Activated CD4-positive, alpha-beta T cell treated with anti-CD3 and anti-CD28 coated beads, Interleukin-2, amount 10 ng/mL, durations not matched to agents 24 days and 14 days (primary cell): ENCODE data around the gene PRDM16. TPM values are rescaled to one million over a fixed set of nuclear protein-coding genes. Genes with fewer than 3 reads are reported as not detected.

Experiments used
- DNase-seq: peaks from one replicate; pipeline ENCODE4 v3.0.0; 2022
- H3K27ac Mint-ChIP-seq: one replicate; pipeline ENCODE4 v1.8.0; 2022; ENCODE audit warnings: mild to moderate bottlenecking, mixed read lengths
- H3K27me3 Mint-ChIP-seq: one replicate; pipeline ENCODE4 v1.8.0; 2022; ENCODE audit warnings: mixed read lengths
- H3K36me3 Mint-ChIP-seq: one replicate; pipeline ENCODE4 v1.8.0; 2022; ENCODE audit warnings: low read depth, mild to moderate bottlenecking, mixed read lengths
- H3K4me1 Mint-ChIP-seq: one replicate; pipeline ENCODE4 v1.8.0; 2021; ENCODE audit warnings: mixed read lengths
- H3K4me3 Mint-ChIP-seq: one replicate; pipeline ENCODE4 v1.8.0; 2022; ENCODE audit warnings: mild to moderate bottlenecking, moderate library complexity, mixed read lengths
- H3K9me3 Mint-ChIP-seq: one replicate; pipeline ENCODE4 v1.8.0; 2021; ENCODE audit warnings: mixed read lengths
- intact Hi-C: fragments of 100-400 bp; cut with micrococcal nuclease; formaldehyde crosslinking; loops from one replicate; pipeline ENCODE4 v1.15.1; 2023
- total RNA-seq: library from RNA; stranded (reverse); gene quantifications from 2 replicates; pipeline ENCODE4 v1.2.3, GENCODE V29; 2022

The PRDM16 gene
- total RNA-seq, 1 donor from 2014 or later, result not detected

DNA sequence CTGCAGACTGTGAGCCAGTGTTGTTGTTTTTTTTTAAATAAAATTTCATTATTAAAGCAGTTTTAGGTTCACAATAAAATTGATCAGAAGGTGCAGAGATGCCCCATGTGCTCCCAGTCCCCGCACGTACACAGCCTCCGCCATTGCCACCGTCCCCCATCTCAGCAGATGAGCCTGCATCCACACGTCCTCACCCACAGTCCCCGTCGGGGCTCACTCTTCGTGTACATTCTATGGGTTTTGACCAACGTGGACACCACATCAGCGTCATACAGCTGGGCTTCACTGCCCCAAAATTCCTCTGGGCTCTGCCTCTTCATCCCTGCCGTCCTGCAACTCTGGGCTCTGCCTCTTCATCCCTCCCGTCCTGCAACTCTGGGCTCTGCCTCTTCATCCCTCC, 373.9 kb downstream of the PRDM16 start:
- Mint-ChIP-seq H3K27ac (no peak overlapping the region), H3K36me3 (no peaks in the 10 kb centered on the region), H3K4me3 (no peak overlapping the region), H3K27me3 (no peaks in the 10 kb centered on the region), H3K4me1 (no peaks in the 10 kb centered on the region), H3K9me3 (no peaks in the 10 kb centered on the region)
- intact Hi-C loops, result no loop called here
- no peak for DNase-seq

DNA sequence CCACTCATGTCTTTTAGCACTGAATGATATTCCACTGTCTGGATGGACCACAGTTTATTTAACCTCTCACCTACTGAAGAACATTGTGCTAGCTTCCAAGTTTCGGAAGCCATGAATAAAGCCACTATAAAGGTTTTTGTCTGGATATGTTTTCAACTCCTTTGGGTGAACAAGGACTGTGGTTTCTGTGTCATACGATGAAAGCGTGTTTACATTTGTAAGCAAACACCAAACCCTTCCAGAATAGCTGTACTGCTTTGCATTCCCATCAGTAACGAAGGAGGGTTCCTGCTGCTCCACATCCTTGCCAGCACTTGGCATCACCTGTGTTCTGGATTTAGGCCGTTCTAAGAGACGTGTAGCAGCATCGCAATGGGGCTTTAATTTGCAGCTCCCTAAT, 374.8 kb downstream of the PRDM16 start:
- no peaks in the 10 kb centered on the region for H3K4me1 Mint-ChIP-seq
- no peaks in the 10 kb centered on the region for H3K36me3 Mint-ChIP-seq
- intact Hi-C loops, result no loop called here
- no peak for DNase-seq
- no peak overlapping the region for H3K4me3 Mint-ChIP-seq
- H3K27ac Mint-ChIP-seq, result no peak overlapping the region
- H3K9me3 Mint-ChIP-seq, result no peaks in the 10 kb centered on the region
- H3K27me3 Mint-ChIP-seq, result no peaks in the 10 kb centered on the region

DNA sequence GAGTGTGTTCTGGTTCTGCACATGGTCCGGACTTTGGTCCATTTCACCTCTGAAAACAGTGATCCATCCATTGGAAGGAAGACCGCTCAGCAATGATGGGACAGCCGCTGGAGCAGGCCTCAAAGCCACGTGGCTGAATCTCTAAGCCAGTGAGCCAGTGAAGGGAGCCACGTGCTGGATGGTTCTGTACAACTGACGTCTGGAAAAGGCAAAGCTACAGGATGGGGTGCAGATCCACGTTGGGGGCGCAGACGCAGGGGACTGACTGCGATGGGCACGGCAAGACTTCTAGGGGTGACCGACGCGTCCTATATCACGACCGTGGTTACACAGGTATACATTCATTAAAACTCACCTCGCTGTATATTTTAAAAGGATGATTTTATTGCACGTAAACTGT, 375.3 kb downstream of the PRDM16 start:
- intact Hi-C loops, result no loop called here
- Mint-ChIP-seq H3K27ac (no peak overlapping the region), H3K4me3 (no peak overlapping the region), H3K36me3 (no peaks in the 10 kb centered on the region), H3K9me3 (no peaks in the 10 kb centered on the region), H3K4me1 (no peaks in the 10 kb centered on the region), H3K27me3 (no peaks in the 10 kb centered on the region)
- DNase-seq, result no peak

DNA sequence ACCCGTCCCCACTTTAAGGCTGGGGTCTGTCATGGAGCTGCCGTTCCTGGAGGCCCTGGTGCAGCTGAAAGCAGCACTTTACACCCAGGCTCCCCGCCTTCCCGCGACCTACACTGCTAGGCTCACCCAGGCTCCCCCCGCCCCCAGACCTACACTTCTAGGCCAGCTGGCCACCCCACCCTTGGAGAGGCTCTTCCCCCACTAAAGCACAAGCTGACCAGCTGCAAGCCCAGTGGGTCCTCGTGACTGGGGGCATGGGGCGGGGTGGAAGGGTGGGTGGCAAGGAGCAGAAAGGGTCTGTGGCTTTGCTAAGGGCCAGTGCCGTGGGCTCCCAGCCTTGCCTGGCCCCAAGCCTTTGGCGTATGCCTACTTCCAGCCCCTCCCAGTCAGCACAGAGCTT, 375.7 kb downstream of the PRDM16 start:
- intact Hi-C loops, result no loop called here
- no peak for DNase-seq
- H3K27ac Mint-ChIP-seq, result no peak overlapping the region

DNA sequence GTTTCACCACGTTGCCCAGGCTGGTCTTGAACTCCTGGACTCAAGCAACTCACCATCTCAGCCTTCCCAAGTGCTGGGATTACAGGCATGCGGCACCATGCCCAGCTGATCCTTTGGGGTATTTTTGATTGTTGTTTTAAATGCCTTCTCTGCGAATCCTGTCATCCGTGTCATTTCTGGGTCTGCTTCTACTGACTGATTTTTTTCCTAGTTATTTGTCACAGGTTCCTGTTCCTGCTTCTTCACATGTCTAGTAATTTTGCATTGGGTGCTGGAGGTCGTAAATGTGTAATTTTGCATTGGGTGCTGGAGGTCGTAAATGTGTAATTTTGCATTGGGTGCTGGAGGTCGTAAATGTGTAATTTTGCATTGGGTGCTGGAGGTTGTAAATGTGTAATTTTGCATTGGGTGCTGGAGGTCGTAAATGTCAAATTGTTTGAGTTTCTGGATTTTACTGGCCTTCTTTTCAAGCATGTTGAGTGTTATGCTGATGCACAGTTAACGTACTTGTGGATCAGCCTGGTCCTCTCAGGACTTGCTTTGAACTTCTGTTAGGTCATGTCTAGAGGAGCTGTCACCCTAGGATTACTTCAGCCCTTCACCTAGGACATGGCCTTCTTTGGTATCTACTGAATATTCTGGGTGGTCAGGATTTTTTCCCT, 381.3 kb downstream of the PRDM16 start:
- H3K4me3 Mint-ChIP-seq, result no peak overlapping the region
- H3K27me3 Mint-ChIP-seq, result peaks cover 11% of the 10 kb centered on the region
- H3K27ac Mint-ChIP-seq, result no peak overlapping the region
- no peaks in the 10 kb centered on the region for H3K4me1 Mint-ChIP-seq
- no peaks in the 10 kb centered on the region for H3K9me3 Mint-ChIP-seq
- no peak for DNase-seq
- H3K36me3 Mint-ChIP-seq, result no peaks in the 10 kb centered on the region
- intact Hi-C loops, result loop anchor here (5.0 kb wide), 1 partner anchor 172 kb away; no protein-coding TSS in a partner anchor

More for the DNA sequence above, 375.7 kb downstream of the PRDM16 start:
- no peaks in the 10 kb centered on the region for H3K36me3 Mint-ChIP-seq
- no peaks in the 10 kb centered on the region for H3K27me3 Mint-ChIP-seq
- H3K4me3 Mint-ChIP-seq, result no peak overlapping the region
- H3K9me3 Mint-ChIP-seq, result no peaks in the 10 kb centered on the region
- H3K4me1 Mint-ChIP-seq, result no peaks in the 10 kb centered on the region

DNA sequence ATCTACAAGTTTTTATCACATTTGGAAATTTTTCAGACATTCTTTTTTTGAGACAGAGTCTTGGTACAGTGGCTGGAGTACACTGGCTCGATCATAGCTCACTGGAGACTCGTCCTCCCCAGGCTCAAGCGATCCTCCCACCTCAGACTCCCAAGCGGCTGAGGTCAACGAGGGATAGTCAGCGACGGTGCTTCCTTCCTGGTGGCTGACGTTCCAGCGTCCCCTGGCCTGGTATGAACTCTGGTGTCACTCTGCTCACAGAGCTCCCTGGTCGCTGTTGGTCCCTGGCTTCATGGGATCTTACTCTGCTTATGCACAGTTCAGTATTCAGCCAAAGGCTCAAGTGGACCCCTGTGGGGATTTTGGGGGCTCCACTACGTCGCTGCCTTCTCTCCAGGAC, 382.0 kb downstream of the PRDM16 start:
- intact Hi-C loops, result loop anchor here (5.0 kb wide), 1 partner anchor 171 kb away; no protein-coding TSS in a partner anchor
- H3K36me3 Mint-ChIP-seq, result no peaks in the 10 kb centered on the region
- DNase-seq, result no peak
- H3K27me3 Mint-ChIP-seq, result peaks cover 15% of the 10 kb centered on the region
- H3K9me3 Mint-ChIP-seq, result no peaks in the 10 kb centered on the region
- H3K4me1 Mint-ChIP-seq, result no peaks in the 10 kb centered on the region
- H3K27ac Mint-ChIP-seq, result no peak overlapping the region
- no peak overlapping the region for H3K4me3 Mint-ChIP-seq

DNA sequence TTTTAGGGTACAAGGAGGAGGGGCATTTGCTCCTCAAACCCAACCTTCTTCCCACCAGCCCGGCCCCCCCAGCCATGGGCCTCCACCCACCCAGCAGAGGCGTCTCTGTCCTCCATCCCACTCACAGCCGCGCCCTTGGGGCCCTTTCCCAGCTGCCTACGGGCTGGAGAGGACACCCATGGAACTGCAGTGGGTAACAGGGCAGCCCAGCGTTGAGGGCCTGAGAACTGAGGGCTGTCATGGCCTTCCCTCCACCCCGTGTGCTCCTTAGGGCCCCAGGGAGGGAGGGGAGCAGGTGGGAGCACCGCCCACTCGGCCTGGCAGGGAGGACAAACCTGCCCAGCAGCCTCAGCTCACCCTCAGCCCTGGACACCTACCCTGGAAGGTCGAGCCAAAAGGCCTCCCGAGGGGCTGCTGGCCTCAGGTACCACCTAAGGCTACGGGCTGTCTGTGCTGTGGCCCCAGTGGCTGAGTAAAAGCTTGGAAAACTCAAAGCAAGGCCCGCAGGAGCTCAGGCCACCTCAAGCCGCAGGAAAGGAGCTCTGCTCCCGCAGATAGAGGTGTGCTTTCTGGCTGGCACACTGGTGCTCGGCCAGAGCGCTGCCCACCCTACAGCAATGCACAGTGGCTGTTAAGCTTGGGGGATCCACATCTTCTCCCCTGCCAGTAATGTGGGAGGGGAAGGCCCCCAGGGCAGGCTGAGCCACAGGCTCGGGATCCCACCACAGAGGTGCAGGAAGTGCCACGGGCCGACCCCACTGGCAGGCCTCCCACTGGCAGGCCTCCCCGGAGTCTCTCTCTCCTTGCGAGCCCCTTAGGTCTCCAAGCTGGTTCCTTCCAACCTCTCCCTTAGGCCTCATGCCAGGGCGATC, 383.2 kb downstream of the PRDM16 start:
- no peaks in the 10 kb centered on the region for H3K36me3 Mint-ChIP-seq
- DNase-seq, result no peak
- no peaks in the 10 kb centered on the region for H3K9me3 Mint-ChIP-seq
- no peak overlapping the region for H3K27ac Mint-ChIP-seq
- H3K4me3 Mint-ChIP-seq, result no peak overlapping the region
- no peaks in the 10 kb centered on the region for H3K4me1 Mint-ChIP-seq
- intact Hi-C loops, result loop anchor here (5.0 kb wide), 1 partner anchor 170 kb away; no protein-coding TSS in a partner anchor
- H3K27me3 Mint-ChIP-seq, result peaks cover 15% of the 10 kb centered on the region

DNA sequence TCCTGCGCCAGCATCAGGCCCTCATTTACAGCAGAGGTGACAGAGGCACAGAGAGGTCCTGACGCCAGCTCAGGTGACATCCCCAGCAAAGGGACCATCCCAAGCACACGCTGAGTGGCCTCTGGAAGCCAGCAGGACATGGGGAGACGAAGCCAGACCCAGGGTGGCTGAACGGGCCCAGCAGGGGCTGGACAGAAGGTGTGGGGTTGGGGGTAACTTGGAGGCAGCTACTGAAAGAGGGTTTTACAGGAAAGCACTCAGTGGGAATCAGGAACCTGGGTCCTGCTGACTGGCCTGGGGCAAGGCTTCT, 383.8 kb downstream of the PRDM16 start:
- Mint-ChIP-seq H3K4me3 (no peak overlapping the region), H3K36me3 (no peaks in the 10 kb centered on the region), H3K9me3 (no peaks in the 10 kb centered on the region), H3K4me1 (no peaks in the 10 kb centered on the region), H3K27ac (no peak overlapping the region), H3K27me3 (peaks cover 15% of the 10 kb centered on the region)
- no peak for DNase-seq
- intact Hi-C loops, result loop anchor here (1.0 to 5.0 kb wide), 2 partner anchors 31 to 169 kb away; no protein-coding TSS in a partner anchor

DNA sequence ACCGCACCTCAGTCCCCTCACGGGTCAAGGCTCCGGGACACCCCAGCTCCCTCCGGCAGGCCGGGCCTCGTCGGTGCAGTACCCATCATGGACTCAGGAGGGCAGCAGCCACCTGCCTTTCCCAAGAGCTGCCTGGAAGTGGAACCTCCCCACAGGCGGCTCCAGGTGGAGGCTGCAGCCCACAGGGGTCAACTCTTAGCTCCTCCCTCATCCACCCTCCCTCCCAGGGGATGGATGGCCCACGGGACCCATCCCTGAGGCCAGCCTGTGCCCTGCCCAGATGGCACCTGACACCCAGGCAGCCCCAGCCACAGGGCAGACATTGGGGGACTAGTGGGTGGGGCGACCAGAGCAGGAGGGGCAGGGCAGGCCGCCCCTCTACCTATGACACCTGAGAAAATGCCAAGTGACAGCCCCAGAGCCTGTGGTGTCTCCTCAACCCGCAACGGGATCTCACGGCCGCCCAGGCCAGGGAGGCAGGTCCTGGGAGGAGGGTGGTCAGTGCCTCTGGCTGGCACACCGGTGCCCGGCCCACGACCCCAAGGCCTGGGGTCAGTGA, 384.3 kb downstream of the PRDM16 start:
- Mint-ChIP-seq H3K36me3 (no peaks in the 10 kb centered on the region), H3K27ac (no peak overlapping the region), H3K9me3 (no peaks in the 10 kb centered on the region), H3K4me3 (no peak overlapping the region), H3K4me1 (no peaks in the 10 kb centered on the region), H3K27me3 (peaks cover 15% of the 10 kb centered on the region)
- intact Hi-C loops, result loop anchor here (1.0 to 5.0 kb wide), 2 partner anchors 31 to 169 kb away; no protein-coding TSS in a partner anchor
- peak; percentile 93 for DNase-seq

DNA sequence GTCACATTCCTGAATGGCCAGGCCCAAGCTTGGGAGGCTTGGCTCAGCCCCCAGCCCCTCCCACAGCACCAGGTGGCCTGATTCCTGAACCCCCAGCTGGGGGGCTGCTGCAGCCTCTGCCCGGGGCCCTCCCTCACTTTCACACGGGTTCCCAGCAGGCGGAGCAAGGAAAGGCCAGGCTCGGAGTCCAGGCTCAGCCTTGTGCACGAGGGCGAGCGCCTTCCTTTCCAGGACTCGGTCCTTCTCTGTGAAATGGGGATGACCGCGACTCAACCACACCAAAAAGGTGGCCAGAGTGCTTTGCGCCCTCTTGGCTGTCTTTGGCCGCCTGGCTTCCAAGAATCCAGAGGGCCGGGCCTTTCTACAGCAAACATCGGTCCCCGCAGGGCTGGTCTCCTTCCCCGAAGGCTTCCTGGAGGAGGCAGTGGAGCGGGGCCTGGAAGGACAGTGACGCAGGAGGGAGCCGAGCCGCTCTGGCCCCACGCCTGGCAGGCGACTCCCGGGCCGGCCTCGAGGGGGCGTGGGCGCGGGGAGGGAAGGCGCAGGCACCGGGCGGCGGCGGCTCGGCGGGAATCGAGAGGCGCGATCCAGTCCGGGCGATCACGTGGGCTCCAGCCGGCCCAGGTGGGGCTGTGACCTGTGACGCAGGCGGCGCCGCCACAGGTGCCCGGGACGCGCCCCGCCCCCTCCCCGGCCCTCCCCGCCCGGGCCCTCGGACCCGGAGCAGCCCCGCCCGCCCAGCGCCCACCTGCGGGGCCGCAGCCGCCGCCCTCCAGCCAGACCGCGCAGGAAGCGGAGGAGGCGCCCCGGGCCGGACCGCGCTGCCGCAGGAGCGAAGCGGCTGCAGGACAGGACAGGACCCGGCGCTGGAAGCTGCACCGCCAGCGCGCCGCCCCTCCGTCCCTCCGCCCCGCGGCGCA, 385.1 kb downstream of the PRDM16 start, which contains the start of gene ARHGEF16:
TSS of gene ARHGEF16 (plus strand) at position 775 of the 920 bp plus-strand sequence. CDS start 8,420 bp downstream, outside the sequence.
- Mint-ChIP-seq H3K27ac (no peak within 1 kb of the TSS), H3K27me3 (peaks cover 15% of the 10 kb centered on the region), H3K36me3 (no peaks in the 10 kb centered on the region), H3K9me3 (no peaks in the 10 kb centered on the region), H3K4me1 (no peaks in the 10 kb centered on the region), H3K4me3 (peak within 1 kb of the TSS; percentile 30)
- DNase-seq, result peak; percentile 68
- intact Hi-C loops, result loop anchor here (1.0 to 5.0 kb wide), 2 partner anchors 30 to 168 kb away; no protein-coding TSS in a partner anchor

DNA sequence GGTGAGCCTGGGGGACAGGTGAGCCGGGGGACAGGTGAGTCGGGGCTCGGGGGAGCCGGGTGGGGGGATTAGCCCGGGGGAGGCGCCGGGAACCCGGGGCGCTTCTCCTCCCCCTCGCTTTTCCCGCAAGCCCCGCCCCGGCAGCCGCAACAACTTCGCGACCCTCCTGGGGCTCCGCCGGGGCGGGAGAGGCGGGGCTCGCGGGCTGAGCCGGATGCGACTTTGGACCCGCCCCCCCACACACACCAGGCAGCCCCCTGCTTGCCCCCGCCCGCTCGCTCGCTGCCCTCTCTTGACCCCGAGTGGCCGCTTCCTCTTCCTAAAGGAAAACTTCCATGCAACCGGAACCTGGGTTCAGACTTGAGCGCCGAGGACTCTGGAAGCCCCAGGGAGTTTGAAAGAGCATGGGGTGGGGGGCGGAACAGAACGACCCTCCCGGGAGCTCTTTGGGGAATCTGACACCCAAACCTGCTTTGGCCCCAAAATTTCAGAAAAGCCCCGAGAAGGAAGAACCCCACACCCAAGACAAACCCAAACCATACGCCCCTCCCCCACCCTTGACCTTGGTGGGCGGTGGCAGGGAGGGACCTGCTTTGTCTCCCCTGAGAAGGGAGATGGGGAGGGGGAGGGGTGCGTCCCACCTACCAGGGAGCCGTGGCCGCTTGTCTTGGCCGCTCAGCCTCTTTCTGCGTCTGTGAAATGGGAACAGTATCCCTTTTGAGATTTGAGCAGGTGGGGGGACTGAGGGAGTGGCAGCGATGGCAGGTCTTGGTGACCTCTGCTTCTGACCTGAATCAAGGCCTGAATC, 386.0 kb downstream of the PRDM16 start:
- intact Hi-C loops, result loop anchor here (5.0 kb wide), 1 partner anchor 167 kb away; no protein-coding TSS in a partner anchor
- Mint-ChIP-seq H3K27me3 (peaks cover 15% of the 10 kb centered on the region), H3K4me1 (no peaks in the 10 kb centered on the region), H3K36me3 (no peaks in the 10 kb centered on the region), H3K9me3 (no peaks in the 10 kb centered on the region), H3K4me3 (peak overlapping the region; percentile 30), H3K27ac (no peak overlapping the region)
- DNase-seq, result no peak

DNA sequence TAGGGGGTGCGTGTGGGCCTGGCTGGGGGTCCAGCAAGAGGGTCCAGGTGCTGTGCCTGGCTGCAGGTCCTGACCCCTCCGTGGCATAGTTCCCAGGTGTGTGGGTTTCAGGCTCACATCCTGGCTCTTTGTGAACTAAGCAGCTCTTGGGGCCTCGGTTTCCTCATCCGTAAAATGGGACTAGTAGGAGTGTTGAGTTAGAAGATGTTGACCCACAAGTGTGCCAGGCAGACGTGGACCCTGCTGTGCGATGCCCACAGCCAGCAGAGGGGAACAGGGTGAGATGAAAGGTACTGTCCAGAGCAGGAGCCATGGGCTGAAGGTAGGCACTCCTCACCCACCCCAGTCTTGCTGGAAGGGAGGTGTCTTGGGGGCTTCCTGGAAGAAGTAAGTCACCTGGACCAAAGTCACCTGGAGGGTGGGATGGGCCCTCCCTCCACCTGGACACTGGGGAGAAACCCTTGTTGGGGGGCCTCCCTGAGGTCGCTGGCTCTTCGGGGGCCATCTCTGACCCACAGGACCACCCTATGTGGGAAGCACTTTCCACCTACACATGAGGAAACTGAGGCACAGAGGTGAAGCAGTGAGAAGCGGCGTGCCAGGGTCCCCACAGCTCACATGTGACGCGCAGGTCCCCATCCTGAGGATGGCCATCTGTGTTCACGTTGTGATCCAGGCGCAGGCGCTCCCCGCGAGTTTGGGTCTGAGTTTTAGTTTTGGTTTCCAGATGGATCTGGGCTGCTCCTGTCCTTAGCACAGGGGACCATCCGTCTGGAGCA, 386.9 kb downstream of the PRDM16 start:
- intact Hi-C loops, result no loop called here
- no peak overlapping the region for H3K27ac Mint-ChIP-seq
- peaks cover 13% of the 10 kb centered on the region for H3K27me3 Mint-ChIP-seq
- no peak for DNase-seq
- peak overlapping the region; percentile 30 for H3K4me3 Mint-ChIP-seq
- H3K4me1 Mint-ChIP-seq, result no peaks in the 10 kb centered on the region
- no peaks in the 10 kb centered on the region for H3K36me3 Mint-ChIP-seq
- no peaks in the 10 kb centered on the region for H3K9me3 Mint-ChIP-seq
